ENCODE measurements around the gene TRIP6.
"Not testable (repeated sequence)": the region's sequence is repeated elsewhere in the genome, so short reads cannot be mapped to it uniquely, and the experiment has no call there.

The TRIP6 gene

GRCh38 chr7:100837099-100837836 is 29.9 kb upstream of the TRIP6 start:
- DNase-seq (ENCODE audit: low read depth in 1 of 2, low spot score in 1 of 2) = peak; percentile 55 to 74

- DNase-seq (ENCODE audit: low read depth in 1 of 2, low spot score in 1 of 2) = no peak
These were observed 27.8 kb upstream of the TRIP6 start for GRCh38 chr7:100839361-100839760.

GRCh38 chr7:100840470-100841100 is 26.6 kb upstream of the TRIP6 start:
- no peak for DNase-seq (ENCODE audit: low read depth in 1 of 2, low spot score in 1 of 2)

- DNase-seq (ENCODE audit: low read depth in 1 of 2, low spot score in 1 of 2) = no peak
These were observed 19.8 kb upstream of the TRIP6 start for GRCh38 chr7:100847360-100847759.

- peak; percentile 65 to 77 for DNase-seq (ENCODE audit: low read depth in 1 of 2, low spot score in 1 of 2)
These were observed 14.9 kb upstream of the TRIP6 start, which contains the start of gene SLC12A9 for GRCh38 chr7:100852048-100852872. TSS of gene SLC12A9 (plus strand) at chr7:100852713. CDS start at chr7:100854198, 1,485 bp downstream.

GRCh38 chr7:100854146-100854895 is 12.9 kb upstream of the TRIP6 start:
- no peak for DNase-seq (ENCODE audit: low read depth in 1 of 2, low spot score in 1 of 2)

GRCh38 chr7:100854899-100855298 is 12.3 kb upstream of the TRIP6 start:
- not testable (repeated sequence) for DNase-seq (ENCODE audit: low read depth in 1 of 2, low spot score in 1 of 2)

- no peak for DNase-seq (ENCODE audit: low read depth in 1 of 2, low spot score in 1 of 2)
These were observed 11.7 kb upstream of the TRIP6 start for GRCh38 chr7:100855515-100855914.

GRCh38 chr7:100856871-100857282 is 10.3 kb upstream of the TRIP6 start:
- DNase-seq (ENCODE audit: low read depth in 1 of 2, low spot score in 1 of 2) = no peak

- no peak for DNase-seq (ENCODE audit: low read depth in 1 of 2, low spot score in 1 of 2)
These were observed 7.3 kb upstream of the TRIP6 start for GRCh38 chr7:100859856-100860255.

- no peak for DNase-seq (ENCODE audit: low read depth in 1 of 2, low spot score in 1 of 2)
These were observed 6.2 kb upstream of the TRIP6 start for GRCh38 chr7:100860702-100861615.

- DNase-seq (ENCODE audit: low read depth in 1 of 2, low spot score in 1 of 2) = no peak
These were observed 5.6 kb upstream of the TRIP6 start for GRCh38 chr7:100861616-100861985.

GRCh38 chr7:100863406-100863950 is 3.7 kb upstream of the TRIP6 start:
- DNase-seq (ENCODE audit: low read depth in 1 of 2, low spot score in 1 of 2) = no peak

- no peak for DNase-seq (ENCODE audit: low read depth in 1 of 2, low spot score in 1 of 2)
These were observed 2.8 kb upstream of the TRIP6 start for GRCh38 chr7:100864263-100864845.

GRCh38 chr7:100865372-100865911 is 1.7 kb upstream of the TRIP6 start:
- no peak for DNase-seq (ENCODE audit: low read depth in 1 of 2, low spot score in 1 of 2)

GRCh38 chr7:100865938-100866728 is 1.1 kb upstream of the TRIP6 start:
- DNase-seq (ENCODE audit: low read depth in 1 of 2, low spot score in 1 of 2) = no peak

GRCh38 chr7:100866729-100867039 is 503 bp upstream of the TRIP6 start:
- no peak for DNase-seq (ENCODE audit: low read depth in 1 of 2, low spot score in 1 of 2)

GRCh38 chr7:100867776-100868485 is 744 bp downstream of the TRIP6 start:
- DNase-seq (ENCODE audit: low read depth in 1 of 2, low spot score in 1 of 2) = no peak

Data from activated CD4-positive, alpha-beta T cell treated with anti-CD3 and anti-CD28 coated beads, Interleukin-2, amount 50 U/mL, for 24 hours (primary cell).